Measurements from ENCODE around the gene POP4. TPM values are rescaled to one million over a fixed set of nuclear protein-coding genes. Genes with fewer than 3 reads are reported as not detected.

POP4 gene
- total and polyA plus RNA-seq, 9 of the 15 experiments (the other 6 are each of a cell fraction or from before 2014, with no cell fraction given) = 42.1 to 128 (median 99.0) TPM

GRCh38 chr19:29650772-29651387 is 44.8 kb downstream of the POP4 start:
- FAIRE-seq (no peak), ATAC-seq (peak; percentile 80), DNase-seq (ENCODE audit: extremely low read depth in 1 of 4, low spot score in 3 of 4) (peak in 1 of 4 experiments; percentile 33)
- no peak overlapping the region; the same call in 1 of the 2 replicates for H3K4me2 ChIP-seq (ENCODE audit: insufficient read depth, low read length)
- no peak overlapping the region for H3K27ac ChIP-seq (ENCODE audit: extremely low read depth, low read depth, low read length)
- no peaks in the 10 kb centered on the region for H3K36me3 ChIP-seq (ENCODE audit: control insufficient read depth, insufficient read depth, low read length)
- peaks cover 4 to 22% of the 10 kb centered on the region in 2 experiments; a peak in 4 of 5 replicates for H3K4me1 ChIP-seq (replicated peaks in 1 of 2; ENCODE audit: control insufficient read depth in 2 of 2, insufficient read depth in 2 of 2, low read length in 2 of 2)
- no peaks in the 10 kb centered on the region for H3K79me2 ChIP-seq (ENCODE audit: control insufficient read depth, insufficient read depth, low read length)
- WGBS (ENCODE audit: insufficient coverage, low coverage, missing lambda C conversion rate) = 9% methylated on average over 6 of the region's 7 CpGs
- in situ Hi-C loops (cut with MboI) (no loop called here), intact Hi-C loops (cut with micrococcal nuclease) (no loop called here)
- peak; percentile 88 for TF ChIP-seq VEZF1 (CRISPR knock-in tag; IDR thresholded peaks at IDR 0.05)
- TF ChIP-seq ZNF584 (CRISPR knock-in tag; IDR thresholded peaks at IDR 0.05; ENCODE audit: low read depth) = no peak; the same call in 1 of the 2 replicates
- peak; percentile 85 for TF ChIP-seq MEIS2 (IDR thresholded peaks at IDR 0.05; ENCODE audit: partially characterized antibody)
- TF ChIP-seq, protein P1, sequence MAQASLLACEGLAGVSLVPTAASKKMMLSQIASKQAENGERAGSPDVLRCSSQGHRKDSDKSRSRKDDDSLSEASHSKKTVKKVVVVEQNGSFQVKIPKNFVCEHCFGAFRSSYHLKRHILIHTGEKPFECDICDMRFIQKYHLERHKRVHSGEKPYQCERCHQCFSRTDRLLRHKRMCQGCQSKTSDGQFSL (CRISPR knock-in tag; IDR thresholded peaks at IDR 0.05) = no peak
- TF ChIP-seq, protein P1 (tag; IDR thresholded peaks at IDR 0.05) = peak in 1 of 2 experiments; percentile 86; a peak in 2 of 4 replicates
- TF ChIP-seq, protein P2, sequence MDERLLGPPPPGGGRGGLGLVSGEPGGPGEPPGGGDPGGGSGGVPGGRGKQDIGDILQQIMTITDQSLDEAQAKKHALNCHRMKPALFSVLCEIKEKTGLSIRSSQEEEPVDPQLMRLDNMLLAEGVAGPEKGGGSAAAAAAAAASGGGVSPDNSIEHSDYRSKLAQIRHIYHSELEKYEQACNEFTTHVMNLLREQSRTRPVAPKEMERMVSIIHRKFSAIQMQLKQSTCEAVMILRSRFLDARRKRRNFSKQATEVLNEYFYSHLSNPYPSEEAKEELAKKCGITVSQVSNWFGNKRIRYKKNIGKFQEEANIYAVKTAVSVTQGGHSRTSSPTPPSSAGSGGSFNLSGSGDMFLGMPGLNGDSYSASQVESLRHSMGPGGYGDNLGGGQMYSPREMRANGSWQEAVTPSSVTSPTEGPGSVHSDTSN (CRISPR knock-in tag; IDR thresholded peaks at IDR 0.05; ENCODE audit: low read depth) = peak; percentile 49
- TF ChIP-seq, protein P2 (tag; conservative IDR thresholded peaks at IDR 0.05; ENCODE audit: low read depth) = peak; percentile 82
- TF ChIP-seq PKNOX1 (IDR thresholded peaks at IDR 0.05) = peak; percentile 85
- no peak for TF ChIP-seq TEAD2 (tag; IDR thresholded peaks at IDR 0.05)
- TF ChIP-seq NBN (IDR thresholded peaks at IDR 0.05; ENCODE audit: low read depth) = 0 out of 2 replicates have a peak, but pooled peaks have one; percentile 30
- 0 out of 4 replicates have a peak, but pooled peaks of 1 of the 2 experiments have one; percentile 21 for TF ChIP-seq ARNT (IDR thresholded peaks at IDR 0.05)
- H4K20me1 ChIP-seq (replicated peaks; ENCODE audit: control insufficient read depth, insufficient read depth, low read length) = no peaks in the 10 kb centered on the region
- H3K27me3 ChIP-seq (ENCODE audit: control insufficient read depth in 2 of 2, insufficient read depth in 2 of 2, low read length in 2 of 2) = no peaks in the 10 kb centered on the region
- ChIA-PET POLR2A (interaction anchor here (1.2 kb wide), 1 partner anchor 11 kb away, joined by 3 read pairs; no protein-coding TSS in a partner anchor), CTCF (ENCODE audit: low intra/inter-chr PET ratio) (no interaction called here)
- H3K9me1 ChIP-seq (ENCODE audit: control insufficient read depth, insufficient read depth, low read length) = no peaks in the 10 kb centered on the region
- peak overlapping the region; percentile 60 for H2AFZ ChIP-seq (ENCODE audit: low read depth, low read length)
- no peaks in the 10 kb centered on the region for H3K9me3 ChIP-seq (replicated peaks; ENCODE audit: control insufficient read depth, insufficient read depth, low read depth, low read length)
- no TSS peak for BruUV-seq (replicated peaks)
- no peak overlapping the region for H3K4me3 ChIP-seq
- H3K9ac ChIP-seq (ENCODE audit: insufficient read depth in 1 of 2, low read depth in 2 of 2, low read length in 2 of 2) = no peak overlapping the region

Data from K562 (cell line).